ENCODE results near the gene ASPRV1.

GRCh38 chr2:69944756-69945155 is 16.7 kb downstream of the ASPRV1 start:
- TF ChIP-seq REST (IDR thresholded peaks at IDR 0.05) (no peak), CTCF (IDR thresholded peaks at IDR 0.05) (no peak), EHMT2 (IDR thresholded peaks at IDR 0.05; ENCODE audit: low read depth) (no peak)
